HUES6 (cell line): ENCODE results near the gene NLGN3.

ENCODE experiments used
- H3K27ac ChIP-seq: 2 replicates; pipeline ENCODE4 v1.7.0; 2013; ENCODE audit warnings: low read depth, mild to moderate bottlenecking, low read length, inconsistent platforms
- H3K27me3 ChIP-seq: 2 replicates; pipeline ENCODE4 v1.6.1; 2013; ENCODE audit warnings: low read length; ENCODE audit not compliant: control insufficient read depth, insufficient read depth
- H3K36me3 ChIP-seq: 2 replicates; pipeline ENCODE4 v1.6.1; 2013; ENCODE audit warnings: low read length; ENCODE audit not compliant: control insufficient read depth, insufficient read depth
- H3K4me1 ChIP-seq: 2 replicates; pipeline ENCODE4 v1.6.1; 2013; ENCODE audit warnings: low read length; ENCODE audit not compliant: control insufficient read depth, insufficient read depth
- H3K4me3 ChIP-seq: 2 replicates; pipeline ENCODE4 v1.5.1; 2013; ENCODE audit warnings: low read depth, low read length
- H3K9ac ChIP-seq: one replicate; pipeline ENCODE4 v1.6.1; 2013; ENCODE audit warnings: mild to moderate bottlenecking, low read length
- H3K9me3 ChIP-seq: 2 replicates; pipeline ENCODE4 v1.6.1; 2013; ENCODE audit warnings: low read depth, low read length; ENCODE audit not compliant: control insufficient read depth, insufficient read depth

Gene NLGN3

GRCh38 chrX:71103110-71103983 lies 41.3 kb upstream of the NLGN3 start:
- Histone ChIP-seq H3K27ac (peak overlapping the region; percentile 89; the same call in 1 of the 2 replicates), H3K9me3 (no peaks in the 10 kb centered on the region; the same call in 1 of the 2 replicates), H3K9ac (peak overlapping the region; percentile 64), H3K4me3 (peak overlapping the region; percentile 54), H3K27me3 (peaks cover 55% of the 10 kb centered on the region), H3K36me3 (no peaks in the 10 kb centered on the region), H3K4me1 (peaks cover 63% of the 10 kb centered on the region)

GRCh38 chrX:71105628-71106027 lies 39.0 kb upstream of the NLGN3 start:
- Histone ChIP-seq H3K9me3 (no peaks in the 10 kb centered on the region; the same call in 1 of the 2 replicates), H3K9ac (no peak overlapping the region), H3K27me3 (peaks cover 62% of the 10 kb centered on the region), H3K4me1 (peaks cover 50% of the 10 kb centered on the region), H3K36me3 (no peaks in the 10 kb centered on the region), H3K27ac (no peak overlapping the region), H3K4me3 (no peak overlapping the region)

GRCh38 chrX:71106427-71106826 lies 38.2 kb upstream of the NLGN3 start, which contains the start of gene CXorf65:
Gene CXorf65, minus strand, starts transcription at chrX:71106740. Its CDS starts 184 bp downstream, at chrX:71106556.
- H3K27ac ChIP-seq = no peak within 1 kb of the TSS
- H3K27me3 ChIP-seq = peaks cover 62% of the 10 kb centered on the region
- H3K4me1 ChIP-seq = peaks cover 42% of the 10 kb centered on the region
- no peak within 1 kb of the TSS for H3K9ac ChIP-seq
- H3K36me3 ChIP-seq = no peaks in the 10 kb centered on the region
- H3K4me3 ChIP-seq = no peak within 1 kb of the TSS
- H3K9me3 ChIP-seq = no peaks in the 10 kb centered on the region; the same call in 1 of the 2 replicates

- Histone ChIP-seq H3K36me3 (no peaks in the 10 kb centered on the region), H3K4me3 (no peak overlapping the region), H3K9me3 (no peaks in the 10 kb centered on the region; the same call in 1 of the 2 replicates), H3K4me1 (peaks cover 34% of the 10 kb centered on the region), H3K27me3 (peaks cover 64% of the 10 kb centered on the region), H3K27ac (no peak overlapping the region), H3K9ac (no peak overlapping the region)
Measured at GRCh38 chrX:71107245-71107644, 37.4 kb upstream of the NLGN3 start.

GRCh38 chrX:71107762-71108360 lies 36.8 kb upstream of the NLGN3 start:
- no peaks in the 10 kb centered on the region; the same call in 1 of the 2 replicates for H3K9me3 ChIP-seq
- H3K27me3 ChIP-seq = peaks cover 70% of the 10 kb centered on the region
- no peaks in the 10 kb centered on the region for H3K36me3 ChIP-seq
- H3K4me3 ChIP-seq = no peak overlapping the region
- H3K27ac ChIP-seq = no peak overlapping the region
- H3K9ac ChIP-seq = no peak overlapping the region
- H3K4me1 ChIP-seq = peaks cover 28% of the 10 kb centered on the region

- Histone ChIP-seq H3K4me3 (no peak overlapping the region), H3K9ac (no peak overlapping the region), H3K27ac (no peak overlapping the region), H3K27me3 (peaks cover 79% of the 10 kb centered on the region), H3K4me1 (peaks cover 18% of the 10 kb centered on the region), H3K36me3 (no peaks in the 10 kb centered on the region), H3K9me3 (no peaks in the 10 kb centered on the region; the same call in 1 of the 2 replicates)
Measured at GRCh38 chrX:71109051-71109450, 35.6 kb upstream of the NLGN3 start.

GRCh38 chrX:71111141-71111843 lies 33.3 kb upstream of the NLGN3 start, which contains the start of gene IL2RG:
Gene IL2RG, minus strand, starts transcription at chrX:71111577. Its CDS starts 38 bp downstream, at chrX:71111539.
- Histone ChIP-seq H3K4me3 (no peak within 1 kb of the TSS), H3K27ac (no peak within 1 kb of the TSS), H3K27me3 (peaks cover 81% of the 10 kb centered on the region), H3K9me3 (no peaks in the 10 kb centered on the region; the same call in 1 of the 2 replicates), H3K36me3 (no peaks in the 10 kb centered on the region), H3K9ac (no peak within 1 kb of the TSS), H3K4me1 (peaks cover 9% of the 10 kb centered on the region; the same call in 1 of the 2 replicates)

GRCh38 chrX:71111921-71112431 lies 32.7 kb upstream of the NLGN3 start:
- Histone ChIP-seq H3K9ac (no peak overlapping the region), H3K27ac (no peak overlapping the region), H3K4me1 (peaks cover 7% of the 10 kb centered on the region; the same call in 1 of the 2 replicates), H3K4me3 (no peak overlapping the region), H3K27me3 (peaks cover 78% of the 10 kb centered on the region), H3K36me3 (no peaks in the 10 kb centered on the region), H3K9me3 (no peaks in the 10 kb centered on the region; the same call in 1 of the 2 replicates)

GRCh38 chrX:71117358-71117757 lies 27.3 kb upstream of the NLGN3 start:
- Histone ChIP-seq H3K4me3 (peak overlapping the region; percentile 65), H3K27ac (no peak overlapping the region), H3K9ac (no peak overlapping the region), H3K9me3 (peaks cover 3% of the 10 kb centered on the region; the same call in 1 of the 2 replicates), H3K27me3 (peaks cover 69% of the 10 kb centered on the region), H3K4me1 (peaks cover 11% of the 10 kb centered on the region), H3K36me3 (peaks cover 25% of the 10 kb centered on the region)
